Keratinocyte (primary cell): ENCODE data around the gene TOMM22.

Experiments
- CTCF ChIP-seq, 3 experiments: IDR thresholded peaks in 1 of 3; conservative IDR thresholded peaks in 1 of 3; optimal IDR thresholded peaks in 1 of 3; 2 replicates in 2 of 3; 3 replicates in 1 of 3; pipeline versions ENCODE3 to v1.5.1; 2011; ENCODE audit warnings: low read length in 3 of 3, mild to moderate bottlenecking in 3 of 3, moderate library complexity in 2 of 3, control low read depth in 1 of 3, inconsistent platforms in 1 of 3; ENCODE audit not compliant: insufficient read depth in 2 of 3; ENCODE audit errors: extremely low read depth in 1 of 3
- EZH2 ChIP-seq: IDR thresholded peaks from one replicate; pipeline ENCODE4 v1.6.1; 2012; ENCODE audit warnings: inconsistent platforms, mild to moderate bottlenecking, low read length, moderate library complexity

- TF ChIP-seq CTCF (optimal IDR thresholded peaks at IDR 0.05 in 1 of 3, IDR thresholded peaks at IDR 0.05 in 1 of 3, conservative IDR thresholded peaks at IDR 0.05 in 1 of 3; ENCODE audit: extremely low read depth in 1 of 3, insufficient read depth in 2 of 3, low read length in 3 of 3): no peak
- TF ChIP-seq EZH2: no peak
Observed at GRCh38 chr22:38694049-38694448, 12.3 kb downstream of the TOMM22 start.
